ENCODE results near the gene ACY1.

The ACY1 gene

GRCh38 chr3:51966016-51966415 is 17.3 kb upstream of the ACY1 start:
- DNase-seq = no peak

- DNase-seq = no peak
These were observed 16.8 kb upstream of the ACY1 start for GRCh38 chr3:51966486-51966885.

- no peak for DNase-seq
These were observed 16.4 kb upstream of the ACY1 start for GRCh38 chr3:51966922-51967383.

- DNase-seq = peak in 1 of 4 experiments; percentile 41
These were observed 15.8 kb upstream of the ACY1 start, which contains the start of gene PCBP4 for GRCh38 chr3:51967384-51968169. Gene PCBP4 (minus strand): TSS chr3:51967454. CDS start chr3:51961240, 6,214 bp downstream.

- no peak for DNase-seq
These were observed 15.1 kb upstream of the ACY1 start for GRCh38 chr3:51968170-51968775.

GRCh38 chr3:51968883-51969678 is 14.3 kb upstream of the ACY1 start:
- no peak for DNase-seq

- no peak for DNase-seq
These were observed 13.5 kb upstream of the ACY1 start for GRCh38 chr3:51969841-51970240.

- DNase-seq = no peak
These were observed 12.6 kb upstream of the ACY1 start for GRCh38 chr3:51970606-51971300.

GRCh38 chr3:51971350-51971749 is 12.0 kb upstream of the ACY1 start:
- no peak for DNase-seq

GRCh38 chr3:51974277-51974962 is 8.9 kb upstream of the ACY1 start:
- DNase-seq = peak in 1 of 4 experiments; percentile 12

- peak in 3 of 4 experiments; percentile 32 to 64 (median 38) for DNase-seq
These were observed 8.1 kb upstream of the ACY1 start, which contains the start of gene ABHD14A for GRCh38 chr3:51974963-51975851. Gene ABHD14A (plus strand): TSS chr3:51975064. CDS start chr3:51975136, 72 bp downstream.

GRCh38 chr3:51975852-51976549 is 7.3 kb upstream of the ACY1 start:
- DNase-seq = no peak

GRCh38 chr3:51977446-51978142 is 5.7 kb upstream of the ACY1 start:
- peak in 1 of 4 experiments; percentile 14 for DNase-seq

- no peak for DNase-seq
These were observed 5.2 kb upstream of the ACY1 start for GRCh38 chr3:51978143-51978502.

GRCh38 chr3:51980253-51980652 is 3.1 kb upstream of the ACY1 start:
- no peak for DNase-seq

- DNase-seq = no peak
These were observed 940 bp upstream of the ACY1 start for GRCh38 chr3:51982352-51982837.

GRCh38 chr3:51983578-51984268 is 388 bp downstream of the ACY1 start:
- no peak for DNase-seq

GRCh38 chr3:51984269-51984647 is 923 bp downstream of the ACY1 start:
- no peak for DNase-seq

- DNase-seq = no peak
These were observed 1.7 kb downstream of the ACY1 start for GRCh38 chr3:51985063-51985462.
